Measurements from ENCODE around the gene IL22RA2.

Gene IL22RA2

DNA sequence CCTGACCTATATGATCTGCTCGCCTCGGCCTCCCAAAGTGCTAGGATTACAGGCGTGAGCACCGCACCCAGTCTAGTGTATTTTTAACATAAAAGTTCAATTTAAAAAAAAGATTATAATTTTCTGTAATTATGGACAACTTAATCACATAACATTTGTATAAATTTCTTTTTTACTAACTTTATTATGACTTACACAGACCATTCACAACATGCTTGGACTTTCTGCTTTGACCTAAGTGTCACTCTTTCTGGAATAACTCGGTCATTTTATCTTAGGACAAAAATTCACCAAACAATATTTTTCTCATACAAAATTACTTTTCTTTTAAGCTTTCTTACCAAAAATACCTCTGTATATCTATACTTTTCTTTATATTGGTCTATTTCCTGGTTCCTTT lies 15.4 kb upstream of the IL22RA2 start:
- no peak overlapping the region for H3K4me3 ChIP-seq (ENCODE audit: low read depth, low read length)
- TF ChIP-seq, protein P1, sequence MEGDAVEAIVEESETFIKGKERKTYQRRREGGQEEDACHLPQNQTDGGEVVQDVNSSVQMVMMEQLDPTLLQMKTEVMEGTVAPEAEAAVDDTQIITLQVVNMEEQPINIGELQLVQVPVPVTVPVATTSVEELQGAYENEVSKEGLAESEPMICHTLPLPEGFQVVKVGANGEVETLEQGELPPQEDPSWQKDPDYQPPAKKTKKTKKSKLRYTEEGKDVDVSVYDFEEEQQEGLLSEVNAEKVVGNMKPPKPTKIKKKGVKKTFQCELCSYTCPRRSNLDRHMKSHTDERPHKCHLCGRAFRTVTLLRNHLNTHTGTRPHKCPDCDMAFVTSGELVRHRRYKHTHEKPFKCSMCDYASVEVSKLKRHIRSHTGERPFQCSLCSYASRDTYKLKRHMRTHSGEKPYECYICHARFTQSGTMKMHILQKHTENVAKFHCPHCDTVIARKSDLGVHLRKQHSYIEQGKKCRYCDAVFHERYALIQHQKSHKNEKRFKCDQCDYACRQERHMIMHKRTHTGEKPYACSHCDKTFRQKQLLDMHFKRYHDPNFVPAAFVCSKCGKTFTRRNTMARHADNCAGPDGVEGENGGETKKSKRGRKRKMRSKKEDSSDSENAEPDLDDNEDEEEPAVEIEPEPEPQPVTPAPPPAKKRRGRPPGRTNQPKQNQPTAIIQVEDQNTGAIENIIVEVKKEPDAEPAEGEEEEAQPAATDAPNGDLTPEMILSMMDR (IDR thresholded peaks at IDR 0.05; ENCODE audit: borderline replicate concordance, insufficient read depth, low read depth, low read length): no peak

DNA sequence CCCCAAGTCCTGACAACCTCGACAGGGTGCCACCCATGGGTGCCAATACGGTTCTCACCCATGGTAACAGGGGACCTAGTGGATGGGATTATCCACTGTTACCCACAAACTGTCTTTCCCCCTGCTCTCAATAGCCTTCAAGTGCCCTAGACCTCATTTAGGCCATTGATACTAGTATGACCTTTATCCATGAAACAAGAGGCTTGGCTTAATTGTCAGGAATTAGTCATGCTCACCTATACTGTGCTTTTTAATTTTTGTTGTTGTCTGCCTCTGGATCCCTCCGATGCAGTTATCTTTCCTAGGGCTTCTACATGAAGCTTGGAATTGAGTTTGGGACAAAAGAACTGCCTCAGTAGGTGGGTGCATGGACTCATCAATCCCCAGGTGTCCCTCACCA lies 11.8 kb upstream of the IL22RA2 start:
- TF ChIP-seq, protein P1 (IDR thresholded peaks at IDR 0.05; ENCODE audit: borderline replicate concordance, insufficient read depth, low read depth, low read length): no peak
- no peak overlapping the region for H3K4me3 ChIP-seq (ENCODE audit: low read depth, low read length)

DNA sequence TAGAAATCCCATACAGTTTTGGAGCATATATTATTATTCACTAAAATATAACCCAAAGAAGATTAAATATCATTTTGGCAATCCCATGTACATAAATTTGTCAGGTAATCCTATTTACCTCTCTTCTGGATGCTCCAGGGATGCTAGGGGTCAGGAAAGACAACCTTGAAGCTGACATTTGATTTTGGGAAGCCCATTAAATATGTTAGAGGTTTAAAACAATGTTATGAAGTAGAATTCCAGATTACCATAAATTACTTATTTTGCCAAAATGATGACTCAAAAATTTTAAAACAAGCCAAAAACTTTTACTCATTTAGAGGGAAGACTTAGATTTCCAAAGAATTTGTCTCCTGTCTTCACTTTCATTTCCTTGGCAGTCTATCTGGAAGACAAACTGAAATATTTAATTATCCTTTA lies 9.2 kb upstream of the IL22RA2 start:
- no peak overlapping the region for H3K4me3 ChIP-seq (ENCODE audit: low read depth, low read length)
- TF ChIP-seq, protein P1 (IDR thresholded peaks at IDR 0.05; ENCODE audit: borderline replicate concordance, insufficient read depth, low read depth, low read length): no peak

DNA sequence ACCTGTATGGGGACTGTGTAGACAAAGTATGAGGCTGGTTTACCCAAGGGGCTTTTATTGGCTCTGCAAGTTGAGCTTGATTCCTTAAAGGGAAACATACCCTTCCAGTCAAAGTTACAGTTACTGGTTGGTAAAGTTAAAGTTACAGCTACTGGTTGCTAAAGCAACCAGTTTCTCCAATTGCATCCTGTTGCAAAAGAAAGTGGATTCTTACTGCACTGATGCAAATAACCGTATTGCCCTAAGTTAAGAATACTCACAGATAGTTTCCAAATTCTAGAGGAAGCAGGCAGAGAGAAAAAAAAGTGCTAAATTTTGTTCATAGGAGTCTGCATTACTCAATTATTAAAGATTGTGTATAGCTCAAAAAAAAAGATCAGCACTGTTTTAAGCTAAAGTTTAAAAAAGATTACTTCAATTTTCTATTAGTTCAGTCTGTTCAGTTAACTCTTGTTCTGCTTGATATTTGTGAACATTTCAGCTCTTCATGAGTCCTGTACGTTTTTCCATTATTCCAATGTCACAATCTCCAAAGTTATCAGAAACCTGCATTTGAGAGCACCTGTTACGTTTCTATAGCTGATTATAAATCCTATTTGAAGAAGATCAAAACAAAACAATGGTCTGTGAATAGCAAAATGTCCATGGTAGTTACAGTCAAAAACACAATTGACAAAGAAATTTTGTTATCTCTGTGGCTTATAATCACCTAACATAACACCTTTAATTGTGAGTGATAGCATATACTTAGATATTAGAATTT lies 8.6 kb upstream of the IL22RA2 start:
- TF ChIP-seq, protein P1 (IDR thresholded peaks at IDR 0.05; ENCODE audit: borderline replicate concordance, insufficient read depth, low read depth, low read length): no peak
- no peak overlapping the region for H3K4me3 ChIP-seq (ENCODE audit: low read depth, low read length)

DNA sequence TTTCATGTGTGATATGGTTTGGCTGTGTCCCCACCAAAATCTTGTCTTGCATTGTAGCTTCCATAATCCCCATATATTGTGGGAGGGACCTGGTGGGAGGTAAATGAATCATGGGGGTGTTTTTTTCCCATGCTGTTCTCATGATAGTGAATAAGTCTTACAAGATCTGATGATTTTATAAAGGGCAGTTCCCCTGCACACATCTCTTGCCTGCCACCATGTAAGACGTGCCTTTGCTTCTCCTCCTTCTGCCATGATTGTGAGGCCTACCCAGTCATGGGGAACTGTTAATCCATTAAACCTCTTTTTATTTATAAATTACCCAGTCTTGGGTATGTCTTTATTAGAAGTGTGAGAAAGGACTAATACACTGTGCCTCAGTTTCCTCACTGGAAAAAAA lies 4.2 kb upstream of the IL22RA2 start:
- H3K4me3 ChIP-seq (ENCODE audit: low read depth, low read length): no peak overlapping the region
- TF ChIP-seq, protein P1 (IDR thresholded peaks at IDR 0.05; ENCODE audit: borderline replicate concordance, insufficient read depth, low read depth, low read length): no peak

DNA sequence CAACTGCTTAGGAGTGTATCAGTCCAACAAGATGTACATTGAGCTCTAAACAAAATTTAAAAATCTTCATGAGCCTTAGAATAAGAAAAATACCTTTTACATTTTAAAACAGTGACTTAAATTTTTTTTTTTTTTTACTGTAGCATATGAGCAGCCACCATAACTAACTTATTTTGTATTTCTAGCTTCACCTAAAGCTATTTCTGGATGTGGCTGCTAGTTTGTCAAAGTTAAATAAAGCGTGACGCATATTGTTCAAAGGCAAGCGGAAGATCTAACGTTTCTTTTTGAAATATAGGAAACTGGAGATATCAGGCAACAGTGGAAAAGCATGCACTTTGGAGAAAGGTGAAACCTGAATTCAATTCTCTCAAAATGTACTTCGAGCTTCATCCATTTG lies 3.3 kb upstream of the IL22RA2 start:
- TF ChIP-seq, protein P1 (IDR thresholded peaks at IDR 0.05; ENCODE audit: borderline replicate concordance, insufficient read depth, low read depth, low read length): no peak
- H3K4me3 ChIP-seq (ENCODE audit: low read depth, low read length): no peak overlapping the region

DNA sequence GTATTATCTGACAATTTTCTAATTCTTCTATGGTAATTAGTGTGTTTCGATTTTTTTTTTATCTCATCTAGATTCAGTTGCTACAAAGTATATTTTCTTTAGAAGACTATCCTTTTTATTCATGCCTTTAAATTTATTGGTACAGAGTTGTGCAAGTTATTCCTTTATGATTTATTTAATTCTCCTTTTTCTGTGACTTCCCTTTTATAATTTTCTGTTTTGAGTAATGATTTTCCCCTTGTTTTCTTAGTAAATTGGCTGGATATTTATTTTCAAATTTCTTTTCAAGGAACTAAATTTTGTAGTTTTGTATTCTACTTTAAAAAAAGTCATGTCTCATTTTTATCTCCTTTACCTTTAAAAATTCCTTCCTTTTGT lies 2.4 kb upstream of the IL22RA2 start:
- no peak overlapping the region for H3K4me3 ChIP-seq (ENCODE audit: low read depth, low read length)
- TF ChIP-seq, protein P1 (IDR thresholded peaks at IDR 0.05; ENCODE audit: borderline replicate concordance, insufficient read depth, low read depth, low read length): no peak

All from GM12875 (cell line).